Trophoblast cell (in vitro differentiated cells and primary cell): ENCODE measurements around the gene ZNF354C. TPM values are rescaled to one million over a fixed set of nuclear protein-coding genes. Genes with fewer than 3 reads are reported as not detected.
A peak's percentile ranks its signal among the peaks of the same experiment; 100 is the strongest.

Experiments used
- DNase-seq, 2 donors: peaks; one replicate each; pipeline ENCODE4 v3.0.0-alpha.2; 2016
- H2AFZ ChIP-seq: 2 replicates; pipeline ENCODE4 v1.6.1; 2013; ENCODE audit warnings: low read length, moderate library complexity, mild to moderate bottlenecking; ENCODE audit not compliant: insufficient read depth, poor library complexity
- H2AK5ac ChIP-seq: 2 replicates; pipeline ENCODE4 v1.6.1; 2013; ENCODE audit warnings: mild to moderate bottlenecking, low read length
- H2BK120ac ChIP-seq: 2 replicates; pipeline ENCODE4 v1.6.1; 2013; ENCODE audit warnings: low read length, mild to moderate bottlenecking, moderate library complexity; ENCODE audit not compliant: insufficient read depth, poor library complexity
- H2BK12ac ChIP-seq: 2 replicates; pipeline ENCODE4 v1.6.1; 2013; ENCODE audit warnings: mild to moderate bottlenecking, low read length, moderate library complexity
- H2BK5ac ChIP-seq: 2 replicates; pipeline ENCODE4 v1.6.1; 2013; ENCODE audit warnings: low read length, low read depth, moderate library complexity, mild to moderate bottlenecking; ENCODE audit not compliant: poor library complexity
- H3K14ac ChIP-seq: 2 replicates; pipeline ENCODE4 v1.6.1; 2013; ENCODE audit warnings: mild to moderate bottlenecking, low read length
- H3K18ac ChIP-seq: 2 replicates; pipeline ENCODE4 v1.6.1; 2013; ENCODE audit warnings: mild to moderate bottlenecking, low read length
- H3K23ac ChIP-seq: 2 replicates; pipeline ENCODE4 v1.6.1; 2013; ENCODE audit warnings: low read length
- H3K27ac ChIP-seq: 2 replicates; pipeline ENCODE4 v1.5.1; 2013; ENCODE audit warnings: low read depth, mild to moderate bottlenecking, inconsistent platforms, low read length, moderate library complexity
- H3K27me3 ChIP-seq: 2 replicates; pipeline ENCODE4 v1.6.1; 2013; ENCODE audit warnings: inconsistent platforms, mild to moderate bottlenecking, low read length, moderate library complexity; ENCODE audit not compliant: insufficient read depth
- H3K36me3 ChIP-seq, 2 experiments: 1 replicate in 1 of 2; 2 replicates in 1 of 2; pipeline ENCODE4 v1.6.1; 2013; ENCODE audit warnings: low read length in 2 of 2, mild to moderate bottlenecking in 2 of 2, moderate library complexity in 1 of 2; ENCODE audit not compliant: insufficient read depth in 2 of 2, control insufficient read depth in 1 of 2
- H3K4ac ChIP-seq: 2 replicates; pipeline ENCODE4 v1.6.1; 2013; ENCODE audit warnings: low read depth, mild to moderate bottlenecking, low read length, moderate library complexity
- H3K4me1 ChIP-seq, 2 experiments: 1 replicate in 1 of 2; 2 replicates in 1 of 2; pipeline ENCODE4 v1.6.1; 2013; ENCODE audit warnings: low read length in 2 of 2, mild to moderate bottlenecking in 2 of 2, moderate library complexity in 1 of 2; ENCODE audit not compliant: insufficient read depth in 2 of 2, control insufficient read depth in 1 of 2
- H3K4me2 ChIP-seq: 2 replicates; pipeline ENCODE4 v1.6.1; 2013; ENCODE audit warnings: inconsistent platforms, mild to moderate bottlenecking, low read length, moderate library complexity
- H3K4me3 ChIP-seq: 2 replicates; pipeline ENCODE4 v1.5.1; 2013; ENCODE audit warnings: mild to moderate bottlenecking, low read depth, low read length, inconsistent platforms
- H3K79me1 ChIP-seq: one replicate; pipeline ENCODE4 v1.6.1; 2013; ENCODE audit warnings: low read length
- H3K79me2 ChIP-seq: 2 replicates; pipeline ENCODE4 v1.6.1; 2013; ENCODE audit warnings: low read length, mild to moderate bottlenecking; ENCODE audit not compliant: control insufficient read depth, insufficient read depth, poor library complexity
- H3K9ac ChIP-seq: 2 replicates; pipeline ENCODE4 v1.6.1; 2013; ENCODE audit warnings: mild to moderate bottlenecking, low read length
- H3K9me3 ChIP-seq: 2 replicates; pipeline ENCODE4 v1.6.1; 2013; ENCODE audit warnings: low read depth, mild to moderate bottlenecking, control low read depth, inconsistent platforms, low read length; ENCODE audit not compliant: insufficient read depth
- H4K12ac ChIP-seq: 2 replicates; pipeline ENCODE4 v1.6.1; 2013; ENCODE audit warnings: low read depth, mild to moderate bottlenecking, low read length, moderate library complexity
- H4K8ac ChIP-seq: 2 replicates; pipeline ENCODE4 v1.6.1; 2013; ENCODE audit warnings: low read depth, mild to moderate bottlenecking, low read length, moderate library complexity
- H4K91ac ChIP-seq: one replicate; pipeline ENCODE4 v1.6.1; 2013; ENCODE audit warnings: low read depth, mild to moderate bottlenecking, low read length, moderate library complexity
- WGBS: extraction: QIAGEN DNeasy Blood & Tissue Kit; methylation state at CpG from one replicate; pipeline ENCODE4 v1.1.7; 2013; ENCODE audit warnings: missing lambda C conversion rate; ENCODE audit not compliant: insufficient read length, insufficient coverage; ENCODE audit errors: extremely low coverage; 5-methylcytosine and 5-hydroxymethylcytosine counted together
- polyA plus RNA-seq: library from polyadenylated mRNA; stranded (reverse); fragments of 200-250 nt; gene quantifications from 2 replicates; pipeline ENCODE4 v1.2.3, GENCODE V29; 2013

Gene ZNF354C
- polyA plus RNA-seq = 3.5 TPM in 2 replicates

- Histone ChIP-seq H3K27me3 (no peaks in the 10 kb centered on the region), H3K14ac (peak within 1 kb of the TSS; percentile 74), H4K8ac (peak within 1 kb of the TSS; percentile 94), H3K9ac (peak within 1 kb of the TSS; percentile 75), H2BK5ac (peak within 1 kb of the TSS; percentile 24), H3K18ac (peak within 1 kb of the TSS; percentile 84), H3K23ac (no peak within 1 kb of the TSS), H4K12ac (peak within 1 kb of the TSS; percentile 79), H3K27ac (no peak within 1 kb of the TSS), H3K36me3 (peaks cover 4 to 6% of the 10 kb centered on the region in 2 experiments), H2BK120ac (peak within 1 kb of the TSS; percentile 48), H3K4ac (peak within 1 kb of the TSS; percentile 11), H3K4me2 (peak within 1 kb of the TSS; percentile 48), H4K91ac (peak within 1 kb of the TSS; percentile 78), H3K79me2 (peaks cover 2% of the 10 kb centered on the region), H3K4me3 (peak within 1 kb of the TSS; percentile 78), H3K9me3 (peaks cover 8% of the 10 kb centered on the region), H2AFZ (peak within 1 kb of the TSS; percentile 80), H2BK12ac (no peak within 1 kb of the TSS), H2AK5ac (no peak within 1 kb of the TSS), H3K4me1 (peaks cover 11 to 14% of the 10 kb centered on the region in 2 experiments), H3K79me1 (peaks cover 4% of the 10 kb centered on the region)
- peak; percentile 65 to 77 for DNase-seq
- WGBS = no CpG with 5 or more reads among the region's 81 CpGs
These were observed at the start of gene ZNF354C for GRCh38 chr5:179060116-179061008. ZNF354C (plus strand) TSS chr5:179060373; CDS start chr5:179062069, 1,696 bp downstream.

- H2BK12ac ChIP-seq = no peak within 1 kb of the TSS
- no peaks in the 10 kb centered on the region for H3K79me2 ChIP-seq
- H3K18ac ChIP-seq = peak within 1 kb of the TSS; percentile 36
- H4K91ac ChIP-seq = peak within 1 kb of the TSS; percentile 86
- peak within 1 kb of the TSS; percentile 29 for H2BK120ac ChIP-seq
- peak within 1 kb of the TSS; percentile 75 for H3K9ac ChIP-seq
- no peaks in the 10 kb centered on the region for H3K27me3 ChIP-seq
- no peak within 1 kb of the TSS for H3K23ac ChIP-seq
- peak within 1 kb of the TSS; percentile 84 for H4K8ac ChIP-seq
- H3K9me3 ChIP-seq = peaks cover 16% of the 10 kb centered on the region
- peak; percentile 96 to 99 for DNase-seq
- H2AFZ ChIP-seq = peak within 1 kb of the TSS; percentile 99
- H3K4me3 ChIP-seq = peak within 1 kb of the TSS; percentile 91
- no peak within 1 kb of the TSS for H2AK5ac ChIP-seq
- H4K12ac ChIP-seq = peak within 1 kb of the TSS; percentile 90
- H3K36me3 ChIP-seq = peaks cover 11 to 17% of the 10 kb centered on the region in 2 experiments
- peak within 1 kb of the TSS; percentile 32 for H2BK5ac ChIP-seq
- peaks cover 2 to 4% of the 10 kb centered on the region in 2 experiments for H3K4me1 ChIP-seq
- peak within 1 kb of the TSS; percentile 47 for H3K4ac ChIP-seq
- peak within 1 kb of the TSS; percentile 86 for H3K4me2 ChIP-seq
- no CpG with 5 or more reads among the region's 72 CpGs for WGBS
- peaks cover 4% of the 10 kb centered on the region for H3K79me1 ChIP-seq
- peak within 1 kb of the TSS; percentile 63 for H3K14ac ChIP-seq
- H3K27ac ChIP-seq = peak within 1 kb of the TSS; percentile 63
These were observed 36.5 kb upstream of the ZNF354C start, which contains the start of gene ZNF879 for GRCh38 chr5:179023528-179024189. ZNF879 (plus strand) TSS chr5:179023804; CDS start chr5:179025005, 1,201 bp downstream.

- no peak overlapping the region for H2BK120ac ChIP-seq
- WGBS = no CpG with 5 or more reads among the region's 7 CpGs
- H3K4me2 ChIP-seq = no peak overlapping the region
These were observed 27.1 kb upstream of the ZNF354C start for GRCh38 chr5:179033004-179033580.

GRCh38 chr5:179044765-179045164, 15.4 kb upstream of the ZNF354C start:
- no peak overlapping the region for H3K4me3 ChIP-seq
- no peak for DNase-seq
- H3K18ac ChIP-seq = no peak overlapping the region
- no peaks in the 10 kb centered on the region for H3K27me3 ChIP-seq
- H3K36me3 ChIP-seq = no peaks in the 10 kb centered on the region
- peaks cover 7% of the 10 kb centered on the region for H3K9me3 ChIP-seq
- H2BK120ac ChIP-seq = no peak overlapping the region
- no peak overlapping the region for H4K12ac ChIP-seq
- H3K4ac ChIP-seq = no peak overlapping the region
- WGBS = no CpG with 5 or more reads among the region's 2 CpGs
- no peak overlapping the region for H4K8ac ChIP-seq
- H3K27ac ChIP-seq = no peak overlapping the region
- H2BK12ac ChIP-seq = no peak overlapping the region
- no peak overlapping the region for H3K9ac ChIP-seq
- H2AK5ac ChIP-seq = no peak overlapping the region
- H3K79me1 ChIP-seq = no peaks in the 10 kb centered on the region
- H3K23ac ChIP-seq = no peak overlapping the region
- H3K79me2 ChIP-seq = no peaks in the 10 kb centered on the region
- H3K14ac ChIP-seq = no peak overlapping the region
- no peak overlapping the region for H4K91ac ChIP-seq
- H2BK5ac ChIP-seq = no peak overlapping the region
- H2AFZ ChIP-seq = no peak overlapping the region
- no peak overlapping the region for H3K4me2 ChIP-seq
- no peaks in the 10 kb centered on the region for H3K4me1 ChIP-seq

More at GRCh38 chr5:179033004-179033580, 27.1 kb upstream of the ZNF354C start:
- no peak for DNase-seq
- no peak overlapping the region for H3K4me3 ChIP-seq
- no peak overlapping the region for H4K91ac ChIP-seq
- no peak overlapping the region for H3K18ac ChIP-seq
- H3K9ac ChIP-seq = no peak overlapping the region
- H3K23ac ChIP-seq = no peak overlapping the region
- no peaks in the 10 kb centered on the region for H3K79me1 ChIP-seq
- H2AFZ ChIP-seq = no peak overlapping the region
- no peak overlapping the region for H3K27ac ChIP-seq
- no peaks in the 10 kb centered on the region for H3K79me2 ChIP-seq
- no peaks in the 10 kb centered on the region for H3K4me1 ChIP-seq
- H3K27me3 ChIP-seq = no peaks in the 10 kb centered on the region
- no peak overlapping the region for H2BK5ac ChIP-seq
- peaks cover 14% of the 10 kb centered on the region for H3K9me3 ChIP-seq
- H3K4ac ChIP-seq = no peak overlapping the region
- no peak overlapping the region for H4K12ac ChIP-seq
- H2AK5ac ChIP-seq = no peak overlapping the region
- peaks cover 9 to 21% of the 10 kb centered on the region in 2 experiments for H3K36me3 ChIP-seq
- H4K8ac ChIP-seq = no peak overlapping the region
- no peak overlapping the region for H3K14ac ChIP-seq
- H2BK12ac ChIP-seq = no peak overlapping the region
